ENCODE data around the gene JMJD8.

Gene JMJD8

DNA sequence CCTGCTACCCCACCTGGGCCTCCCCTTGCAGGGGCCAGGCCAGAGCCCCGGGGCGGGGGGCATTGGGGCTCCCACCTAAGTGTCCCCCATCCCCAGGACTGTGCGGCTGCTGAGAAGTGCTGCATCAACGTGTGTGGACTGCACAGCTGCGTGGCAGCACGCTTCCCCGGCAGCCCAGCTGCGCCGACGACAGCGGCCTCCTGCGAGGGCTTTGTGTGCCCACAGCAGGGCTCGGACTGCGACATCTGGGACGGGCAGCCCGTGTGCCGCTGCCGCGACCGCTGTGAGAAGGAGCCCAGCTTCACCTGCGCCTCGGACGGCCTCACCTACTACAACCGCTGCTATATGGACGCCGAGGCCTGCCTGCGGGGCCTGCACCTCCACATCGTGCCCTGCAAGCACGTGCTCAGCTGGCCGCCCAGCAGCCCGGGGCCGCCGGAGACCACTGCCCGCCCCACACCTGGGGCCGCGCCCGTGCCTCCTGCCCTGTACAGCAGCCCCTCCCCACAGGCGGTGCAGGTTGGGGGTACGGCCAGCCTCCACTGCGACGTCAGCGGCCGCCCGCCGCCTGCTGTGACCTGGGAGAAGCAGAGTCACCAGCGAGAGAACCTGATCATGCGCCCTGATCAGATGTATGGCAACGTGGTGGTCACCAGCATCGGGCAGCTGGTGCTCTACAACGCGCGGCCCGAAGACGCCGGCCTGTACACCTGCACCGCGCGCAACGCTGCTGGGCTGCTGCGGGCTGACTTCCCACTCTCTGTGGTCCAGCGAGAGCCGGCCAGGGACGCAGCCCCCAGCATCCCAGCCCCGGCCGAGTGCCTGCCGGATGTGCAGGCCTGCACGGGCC lies 51.4 kb downstream of the JMJD8 start:
- Histone ChIP-seq H3K9me3 (ENCODE audit: control insufficient read depth, low read length) (no peaks in the 10 kb centered on the region), H3K27me3 (replicated peaks; ENCODE audit: control insufficient read depth, insufficient read depth, low read length, poor library complexity, severe bottlenecking) (no peaks in the 10 kb centered on the region), H3K4me3 (ENCODE audit: insufficient read depth, low read depth, low read length, poor library complexity, severe bottlenecking) (no peak overlapping the region), H3K27ac (ENCODE audit: insufficient read depth, low read length, poor library complexity, severe bottlenecking) (no peak overlapping the region), H3K4me1 (ENCODE audit: control insufficient read depth, insufficient read depth, low read length, poor library complexity, severe bottlenecking) (peaks cover 12% of the 10 kb centered on the region), H3K36me3 (ENCODE audit: control insufficient read depth, insufficient read depth, low read length) (peaks cover 4% of the 10 kb centered on the region)
- DNase-seq, result no peak

GRCh38 chr16:631808-632358 lies 52.3 kb downstream of the JMJD8 start:
- Histone ChIP-seq H3K4me3 (ENCODE audit: insufficient read depth, low read depth, low read length, poor library complexity, severe bottlenecking) (no peak overlapping the region), H3K9me3 (ENCODE audit: control insufficient read depth, low read length) (no peaks in the 10 kb centered on the region), H3K27ac (ENCODE audit: insufficient read depth, low read length, poor library complexity, severe bottlenecking) (no peak overlapping the region), H3K36me3 (ENCODE audit: control insufficient read depth, insufficient read depth, low read length) (peaks cover 11% of the 10 kb centered on the region), H3K4me1 (ENCODE audit: control insufficient read depth, insufficient read depth, low read length, poor library complexity, severe bottlenecking) (peaks cover 12% of the 10 kb centered on the region), H3K27me3 (replicated peaks; ENCODE audit: control insufficient read depth, insufficient read depth, low read length, poor library complexity, severe bottlenecking) (no peaks in the 10 kb centered on the region)
- no peak for DNase-seq
